GM23248 (cell line): ENCODE measurements around the gene CASS4. TPM values are rescaled to one million over a fixed set of nuclear protein-coding genes. Genes with fewer than 3 reads are reported as not detected.

Experiments
- DNase-seq: peaks from one replicate; pipeline ENCODE4 v3.0.0-alpha.2; 2015
- H2AFZ ChIP-seq: fragments of 200-600 bp; sonication (generic); 2 replicates; pipeline ENCODE4 v1.6.1; 2016; ENCODE audit warnings: antibody characterized with exemption
- H3F3A ChIP-seq: fragments of 200-600 bp; sonication (generic); 2 replicates; pipeline ENCODE4 v1.6.1; 2016; ENCODE audit warnings: mild to moderate bottlenecking, antibody characterized with exemption, mixed run types; ENCODE audit not compliant: insufficient read depth
- H3K27ac ChIP-seq: fragments of 200-600 bp; sonication (generic); 2 replicates; pipeline ENCODE4 v1.5.1; 2016; ENCODE audit warnings: mild to moderate bottlenecking
- H3K27me3 ChIP-seq: fragments of 200-600 bp; sonication (generic); replicated peaks from 2 replicates; pipeline ENCODE4 v1.6.1; 2016; ENCODE audit warnings: mild to moderate bottlenecking; ENCODE audit not compliant: insufficient read depth
- H3K36me3 ChIP-seq: fragments of 200-600 bp; sonication (generic); 2 replicates; pipeline ENCODE4 v1.6.1; 2016; ENCODE audit warnings: low read depth, mild to moderate bottlenecking
- H3K4me1 ChIP-seq: fragments of 200-600 bp; sonication (generic); 2 replicates; pipeline ENCODE4 v1.6.1; 2016; ENCODE audit warnings: mild to moderate bottlenecking; ENCODE audit not compliant: insufficient read depth
- H3K4me2 ChIP-seq: fragments of 200-600 bp; sonication (generic); one replicate; pipeline ENCODE4 v1.6.1; 2016; ENCODE audit warnings: mild to moderate bottlenecking; ENCODE audit not compliant: unreplicated experiment
- H3K4me3 ChIP-seq: fragments of 200-600 bp; sonication (generic); 2 replicates; pipeline ENCODE4 v1.5.1; 2016; ENCODE audit warnings: mild to moderate bottlenecking
- H3K79me2 ChIP-seq: fragments of 200-600 bp; sonication (generic); 2 replicates; pipeline ENCODE4 v1.6.1; 2016; ENCODE audit warnings: mild to moderate bottlenecking; ENCODE audit not compliant: insufficient read depth
- H3K9ac ChIP-seq: fragments of 200-600 bp; sonication (generic); 2 replicates; pipeline ENCODE4 v1.6.1; 2016; ENCODE audit warnings: mild to moderate bottlenecking
- H3K9me2 ChIP-seq: fragments of 200-600 bp; sonication (generic); 2 replicates; pipeline ENCODE4 v1.6.1; 2016; ENCODE audit warnings: mixed run types, mild to moderate bottlenecking, moderate library complexity; ENCODE audit not compliant: insufficient read depth
- H3K9me3 ChIP-seq: fragments of 200-600 bp; sonication (generic); one replicate; pipeline ENCODE4 v1.6.1; 2017; ENCODE audit warnings: low read depth
- H4K20me1 ChIP-seq: fragments of 200-600 bp; sonication (generic); 2 replicates; pipeline ENCODE4 v1.6.0; 2016; ENCODE audit not compliant: insufficient read depth
- EZH2 ChIP-seq: fragments of 200-600 bp; sonication (generic); IDR thresholded peaks from 2 replicates; pipeline ENCODE4 v1.6.1; 2018; ENCODE audit warnings: antibody characterized with exemption, mild to moderate bottlenecking; ENCODE audit not compliant: insufficient read depth, poor library complexity, severe bottlenecking
- EZH2phosphoT487 ChIP-seq: fragments of 200-600 bp; sonication (generic); IDR thresholded peaks from 2 replicates; pipeline ENCODE4 v1.6.1; 2018; ENCODE audit warnings: antibody characterized with exemption, moderate library complexity, mild to moderate bottlenecking, low read depth; ENCODE audit not compliant: insufficient read depth
- WGBS, 2 experiments: methylation state at CpG; one replicate each; pipeline ENCODE4 v1.1.6; 2015 to 2017; ENCODE audit warnings: low lambda C conversion rate in 2 of 2, low coverage in 1 of 2; ENCODE audit errors: missing lambda C conversion rate in 2 of 2; 5-methylcytosine and 5-hydroxymethylcytosine counted together
- in situ Hi-C: fragments of 300-500 bp; cut with MboI; formaldehyde crosslinking; loops from 2 replicates; pipeline ENCODE4 v1.15.0; 2020
- polyA plus RNA-seq: library from polyadenylated mRNA; unstranded; fragments of >200 nt; fragmentation: Nextera tagmentation; extraction: Ambion mirVana; gene quantifications from 2 replicates; pipeline ENCODE4 v1.2.1, GENCODE V29; 2016
- total RNA-seq: library from RNA; depleted of rRNA; stranded (reverse); fragments of >200 nt; shearing (Covaris generic); gene quantifications from 2 replicates; pipeline ENCODE4 v1.2.3, GENCODE V29; 2014; rRNA removed

Gene CASS4
- total RNA-seq (11.4 and 19.2 TPM in 2 replicates), polyA plus RNA-seq (10.4 and 10.5 TPM in 2 replicates)

- H4K20me1 ChIP-seq, result no peaks in the 10 kb centered on the region
- DNase-seq, result peak; percentile 76
- H3K4me3 ChIP-seq, result peak within 1 kb of the TSS; percentile 59
- H3K27me3 ChIP-seq, result no peaks in the 10 kb centered on the region
- H3K9ac ChIP-seq, result peak within 1 kb of the TSS; percentile 59
- peaks cover 52% of the 10 kb centered on the region for H3F3A ChIP-seq
- H3K4me2 ChIP-seq, result peak within 1 kb of the TSS; percentile 57
- H2AFZ ChIP-seq, result peak within 1 kb of the TSS; percentile 67
- H3K36me3 ChIP-seq, result peaks cover 11% of the 10 kb centered on the region
- H3K9me3 ChIP-seq, result no peaks in the 10 kb centered on the region
- in situ Hi-C loops, result no loop called here
- H3K4me1 ChIP-seq, result peaks cover 49% of the 10 kb centered on the region
- H3K79me2 ChIP-seq, result peaks cover 46% of the 10 kb centered on the region
- H3K27ac ChIP-seq, result peak within 1 kb of the TSS; percentile 88
- 40 to 42% methylated on average over 10 of the region's 10 CpGs for WGBS, 2 experiments
- no peaks in the 10 kb centered on the region for H3K9me2 ChIP-seq
- no peak for TF ChIP-seq EZH2phosphoT487
- TF ChIP-seq EZH2, result no peak
Observed at GRCh38 chr20:56411759-56412472, at the start of gene CASS4. Gene CASS4, plus strand, starts transcription at chr20:56412260. Its CDS starts 199 bp downstream, at chr20:56412459.

GRCh38 chr20:56362833-56363413 lies 49.1 kb upstream of the CASS4 start:
- H3K9me2 ChIP-seq, result no peaks in the 10 kb centered on the region
- DNase-seq, result peak; percentile 46
- no peaks in the 10 kb centered on the region for H4K20me1 ChIP-seq
- no peak overlapping the region for H3K9ac ChIP-seq
- H3K4me2 ChIP-seq, result no peak overlapping the region
- no peak overlapping the region for H3K27ac ChIP-seq
- H3K4me3 ChIP-seq, result no peak overlapping the region
- no peaks in the 10 kb centered on the region for H3K9me3 ChIP-seq
- 0 out of 2 replicates have a peak, but pooled peaks cover 27% of the 10 kb centered on the region for H3K36me3 ChIP-seq
- WGBS, 2 experiments, result 58 to 59% methylated on average over 8 of the region's 8 CpGs
- H3F3A ChIP-seq, result peaks cover 46% of the 10 kb centered on the region
- no peaks in the 10 kb centered on the region for H3K27me3 ChIP-seq
- H3K79me2 ChIP-seq, result peaks cover 54% of the 10 kb centered on the region
- in situ Hi-C loops, result no loop called here
- TF ChIP-seq EZH2, result no peak
- no peak for TF ChIP-seq EZH2phosphoT487
- no peak overlapping the region for H2AFZ ChIP-seq
- H3K4me1 ChIP-seq, result peaks cover 24% of the 10 kb centered on the region

GRCh38 chr20:56363491-56363890 lies 48.6 kb upstream of the CASS4 start:
- H3K36me3 ChIP-seq, result peaks cover 31% of the 10 kb centered on the region; the same call in 1 of the 2 replicates

GRCh38 chr20:56368351-56369134 lies 43.5 kb upstream of the CASS4 start:
- DNase-seq, result no peak
- 76 to 79% methylated on average over 6 of the region's 6 CpGs for WGBS, 2 experiments
- H3K9me3 ChIP-seq, result no peaks in the 10 kb centered on the region
- no peaks in the 10 kb centered on the region for H4K20me1 ChIP-seq
- no peaks in the 10 kb centered on the region for H3K27me3 ChIP-seq
- H3K4me2 ChIP-seq, result no peak overlapping the region
- H3K79me2 ChIP-seq, result peaks cover 43% of the 10 kb centered on the region
- H3K9ac ChIP-seq, result no peak overlapping the region
- peaks cover 2% of the 10 kb centered on the region; the same call in 1 of the 2 replicates for H3K4me1 ChIP-seq
- in situ Hi-C loops, result no loop called here
- no peak overlapping the region for H3K27ac ChIP-seq
- no peak overlapping the region for H2AFZ ChIP-seq
- H3K9me2 ChIP-seq, result no peaks in the 10 kb centered on the region
- TF ChIP-seq EZH2, result no peak
- no peak for TF ChIP-seq EZH2phosphoT487
- no peak overlapping the region for H3K4me3 ChIP-seq
- peaks cover 58% of the 10 kb centered on the region for H3K36me3 ChIP-seq
- H3F3A ChIP-seq, result peaks cover 83% of the 10 kb centered on the region

More at GRCh38 chr20:56363491-56363890, 48.6 kb upstream of the CASS4 start:
- Histone ChIP-seq H3K4me3 (no peak overlapping the region), H4K20me1 (no peaks in the 10 kb centered on the region), H3K9ac (no peak overlapping the region), H3K9me2 (no peaks in the 10 kb centered on the region), H3K27me3 (no peaks in the 10 kb centered on the region), H3K4me1 (peaks cover 19% of the 10 kb centered on the region), H3F3A (peaks cover 46% of the 10 kb centered on the region), H3K27ac (no peak overlapping the region), H3K9me3 (no peaks in the 10 kb centered on the region), H3K4me2 (no peak overlapping the region), H2AFZ (no peak overlapping the region), H3K79me2 (peaks cover 54% of the 10 kb centered on the region)
- 97% methylated on average over 6 of the region's 6 CpGs for WGBS, 2 experiments
- in situ Hi-C loops, result no loop called here
- TF ChIP-seq EZH2phosphoT487, result no peak
- no peak for TF ChIP-seq EZH2
- DNase-seq, result no peak
